ENCODE results near the gene C11orf21.

C11orf21 gene

DNA sequence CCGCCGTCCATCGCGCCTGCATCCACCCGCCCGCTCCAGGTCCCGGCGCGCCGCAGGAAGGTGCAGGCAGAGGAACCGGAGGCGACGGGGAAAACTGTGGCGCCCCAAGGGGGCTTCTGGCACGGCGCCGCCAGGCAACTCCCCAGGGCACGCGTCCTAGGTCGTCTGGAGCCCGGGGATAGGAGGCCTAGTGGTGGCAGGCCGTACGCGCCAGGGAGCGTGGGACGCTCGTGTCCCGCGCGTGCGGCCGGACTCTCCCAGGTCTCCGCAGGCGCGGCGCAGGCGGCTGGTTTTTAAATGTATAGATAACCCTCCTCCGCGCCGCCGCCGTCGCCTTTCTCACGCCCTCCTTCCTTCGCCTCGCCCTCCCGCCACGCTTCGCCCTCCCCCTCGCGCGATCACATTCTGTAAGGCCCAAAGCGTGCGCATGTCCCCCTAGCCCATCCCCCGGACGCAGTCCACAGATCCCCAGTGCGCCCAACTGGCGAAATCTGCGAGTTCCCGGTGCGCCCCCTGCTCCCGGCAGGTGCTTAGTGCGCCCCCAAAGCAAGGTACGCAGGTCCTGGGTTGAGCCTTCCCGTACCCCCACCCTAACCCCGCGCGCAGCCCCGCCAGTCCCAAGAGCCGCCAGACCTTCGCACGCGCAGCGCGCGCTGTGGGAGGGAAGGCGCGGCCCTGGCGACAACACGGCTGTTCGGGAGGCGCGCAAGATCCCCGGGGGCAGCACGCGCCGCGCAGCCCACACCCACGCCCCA lies 31.2 kb downstream of the C11orf21 start, which contains the start of gene ASCL2:
TSS of gene ASCL2 (minus strand) at position 267 of the 755 bp plus-strand sequence. CDS start at position 11, 256 bp downstream.
- no peak for DNase-seq

DNA sequence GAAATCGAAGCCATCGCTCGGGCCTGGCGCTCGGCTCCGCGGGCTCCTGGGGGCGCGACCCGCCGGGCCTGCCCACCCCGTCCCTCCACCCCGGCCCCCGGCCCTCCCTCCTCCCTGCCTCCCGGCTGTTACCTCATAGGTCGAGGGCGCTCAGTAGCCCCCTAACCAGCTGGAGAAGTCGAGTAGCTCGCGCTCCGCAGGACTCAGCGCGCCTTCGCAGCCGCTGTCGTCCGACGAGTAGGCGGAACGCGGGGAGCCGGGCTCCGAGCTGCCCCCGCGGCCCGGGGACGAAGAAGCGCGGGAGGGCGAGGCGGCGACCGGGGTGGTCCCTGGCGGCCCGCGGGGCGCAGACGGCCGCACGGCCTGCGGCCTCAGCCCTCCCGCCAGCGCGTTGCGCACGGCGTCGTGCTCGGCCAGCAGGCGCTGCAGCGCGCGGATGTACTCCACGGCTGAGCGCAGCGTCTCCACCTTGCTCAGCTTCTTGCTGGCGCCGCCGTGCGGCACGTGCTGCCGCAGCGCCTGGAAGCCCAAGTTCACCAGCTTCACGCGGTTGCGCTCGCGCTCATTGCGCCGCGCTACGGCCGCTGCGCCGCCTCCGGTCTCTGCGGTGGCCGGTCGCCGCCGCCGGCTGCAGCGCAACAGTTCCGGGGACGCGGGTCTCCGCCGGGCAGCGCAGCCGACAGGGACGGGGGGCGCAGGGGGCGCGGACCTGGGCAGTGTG lies 32.0 kb downstream of the C11orf21 start:
- peak in 1 of 2 experiments; percentile 48 for DNase-seq

DNA sequence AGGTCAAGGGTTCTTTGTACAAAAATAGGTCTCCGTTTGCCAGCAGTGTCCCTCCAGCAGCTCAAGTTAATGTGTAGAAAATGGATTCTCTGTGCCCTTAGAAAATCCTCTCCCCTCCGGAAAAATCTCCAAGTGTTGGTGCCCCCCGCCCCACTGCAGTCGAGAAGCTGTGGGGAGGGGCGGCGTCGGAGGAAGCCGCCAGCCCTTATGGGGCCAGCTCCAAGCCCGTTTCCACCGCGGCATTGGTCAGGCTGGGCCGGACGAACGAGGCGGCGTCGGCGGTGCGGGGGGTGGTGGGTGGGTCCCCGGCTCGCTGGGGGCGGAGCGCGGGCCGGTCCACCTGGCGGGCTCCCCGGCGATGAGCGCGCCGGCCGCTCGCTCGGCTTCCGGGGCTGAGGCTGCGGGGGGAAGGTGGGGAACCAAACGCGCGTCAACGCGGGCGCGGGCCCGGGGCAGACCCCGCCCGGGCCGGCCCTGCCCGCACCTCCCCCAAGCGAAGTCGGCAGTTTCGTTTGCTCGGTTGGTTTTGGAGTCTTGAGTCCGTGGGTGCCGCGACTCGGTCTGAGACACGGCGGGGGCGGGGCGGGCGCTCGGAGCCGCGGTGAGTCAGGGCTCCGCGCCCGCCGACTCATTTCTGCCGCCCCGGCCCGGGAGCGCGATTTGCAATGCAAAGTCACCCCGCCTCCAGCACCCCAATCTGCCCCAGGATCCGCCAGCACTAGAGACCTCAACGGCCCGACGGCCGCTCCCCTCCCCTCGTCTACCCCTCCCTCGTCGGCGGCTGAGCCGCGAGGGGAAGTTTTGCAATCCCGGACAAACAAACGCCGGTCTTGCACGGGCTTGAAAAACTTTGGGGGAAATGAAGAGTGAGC lies 32.8 kb downstream of the C11orf21 start:
- peak in 1 of 2 experiments; percentile 26 for DNase-seq

DNA sequence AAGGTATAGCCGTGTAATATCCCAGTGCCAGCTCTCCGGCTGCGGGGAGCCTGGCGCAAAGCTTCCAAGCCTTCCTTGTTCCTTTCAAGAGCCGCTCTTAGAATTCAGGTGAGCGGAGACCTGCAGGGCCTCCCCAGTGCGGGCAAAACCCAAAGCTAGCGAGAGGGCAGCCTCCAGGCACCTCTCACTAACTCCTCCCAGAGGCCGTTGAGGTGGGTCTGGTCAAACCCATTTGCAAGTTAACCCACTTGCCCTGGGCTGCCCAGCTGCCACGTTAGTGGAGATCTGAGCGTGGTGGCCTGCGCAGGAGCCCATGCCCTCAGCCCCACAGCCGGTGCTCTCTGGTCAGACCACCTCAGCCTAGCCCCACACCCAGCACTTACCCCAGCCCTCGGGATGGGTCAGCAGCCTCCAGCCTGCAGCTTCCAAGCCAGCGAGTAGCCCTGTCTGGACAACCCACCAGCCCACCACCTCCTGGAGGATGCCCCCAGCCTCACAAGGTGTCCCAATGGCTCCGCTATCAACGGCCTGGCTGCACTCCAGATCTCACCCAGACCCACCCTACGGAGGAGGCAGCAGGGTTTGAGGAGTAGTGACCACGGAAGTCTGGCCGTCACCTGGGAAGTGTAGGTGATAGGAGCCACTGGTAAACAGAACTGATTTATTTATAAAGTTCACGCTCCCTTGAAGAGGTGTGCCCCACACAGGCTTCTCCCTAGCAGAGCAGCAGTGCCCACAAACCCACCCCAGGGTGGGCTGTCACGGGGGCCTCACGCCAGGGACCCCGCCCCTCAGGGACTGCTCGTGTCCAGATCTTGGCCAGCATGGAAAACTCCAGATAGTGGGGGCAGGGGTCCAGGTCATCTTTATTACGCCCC lies 33.6 kb downstream of the C11orf21 start:
- no peak for DNase-seq

DNA sequence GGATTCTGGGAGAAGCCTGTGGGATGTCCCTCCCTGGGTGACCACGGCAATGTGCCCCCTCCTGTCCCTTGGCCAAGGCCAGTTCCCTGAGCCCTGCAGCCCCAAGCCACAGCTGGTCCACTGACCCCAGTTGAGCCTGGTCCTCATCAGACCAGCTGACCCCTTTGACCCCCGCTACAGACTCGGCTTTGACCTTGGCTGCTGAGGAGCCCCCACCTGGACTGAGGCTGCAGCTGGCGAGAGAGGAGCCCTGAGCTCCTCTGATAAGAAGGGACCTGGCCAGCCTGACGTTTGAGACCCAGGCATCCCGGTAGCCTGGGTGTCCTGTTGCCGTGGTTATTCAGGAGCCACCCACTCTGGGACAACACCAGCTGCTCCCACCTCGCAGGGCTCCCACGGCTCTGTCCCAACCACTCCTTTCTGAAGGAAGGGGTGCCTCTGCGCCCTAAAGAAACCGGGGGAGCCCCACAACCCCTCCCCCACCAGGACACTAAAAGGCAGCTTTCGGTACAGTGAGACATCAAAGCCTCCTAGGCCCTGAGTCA lies 34.3 kb downstream of the C11orf21 start:
- DNase-seq: no peak

DNA sequence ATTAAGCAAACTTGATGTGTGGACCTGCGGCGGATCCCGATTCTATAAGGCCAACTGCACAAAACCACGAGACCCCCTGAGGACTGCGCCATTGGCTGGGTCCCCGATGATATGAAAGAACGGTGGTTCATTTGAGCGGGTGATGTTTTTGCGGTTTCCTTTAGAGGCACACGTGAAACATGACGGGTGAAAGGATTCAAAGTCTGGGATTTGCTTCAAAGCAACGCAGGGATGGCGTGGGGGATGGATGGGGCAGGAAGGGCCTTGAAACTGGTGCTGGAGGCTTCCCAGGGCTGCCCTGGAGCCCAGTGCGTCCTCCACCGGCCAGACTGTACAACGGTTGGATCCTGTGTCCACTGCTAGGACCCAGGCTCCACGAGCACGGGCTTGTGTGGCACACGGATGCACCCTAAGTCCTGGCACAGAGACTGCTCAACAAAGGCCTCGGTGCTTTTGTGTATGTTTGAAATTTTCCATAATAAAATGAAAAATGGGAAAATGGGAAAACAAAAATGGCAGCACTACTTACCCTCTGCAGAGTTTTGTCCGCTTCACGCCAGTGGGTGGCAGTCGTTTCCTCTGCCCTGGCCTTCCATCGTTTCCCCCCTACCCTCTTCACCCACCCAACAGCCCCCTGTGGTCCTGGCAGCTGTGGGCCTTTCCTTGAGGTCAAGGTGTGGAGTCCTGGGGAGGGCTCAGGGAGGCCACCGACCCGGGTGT lies 35.0 kb downstream of the C11orf21 start:
- no peak for DNase-seq

DNA sequence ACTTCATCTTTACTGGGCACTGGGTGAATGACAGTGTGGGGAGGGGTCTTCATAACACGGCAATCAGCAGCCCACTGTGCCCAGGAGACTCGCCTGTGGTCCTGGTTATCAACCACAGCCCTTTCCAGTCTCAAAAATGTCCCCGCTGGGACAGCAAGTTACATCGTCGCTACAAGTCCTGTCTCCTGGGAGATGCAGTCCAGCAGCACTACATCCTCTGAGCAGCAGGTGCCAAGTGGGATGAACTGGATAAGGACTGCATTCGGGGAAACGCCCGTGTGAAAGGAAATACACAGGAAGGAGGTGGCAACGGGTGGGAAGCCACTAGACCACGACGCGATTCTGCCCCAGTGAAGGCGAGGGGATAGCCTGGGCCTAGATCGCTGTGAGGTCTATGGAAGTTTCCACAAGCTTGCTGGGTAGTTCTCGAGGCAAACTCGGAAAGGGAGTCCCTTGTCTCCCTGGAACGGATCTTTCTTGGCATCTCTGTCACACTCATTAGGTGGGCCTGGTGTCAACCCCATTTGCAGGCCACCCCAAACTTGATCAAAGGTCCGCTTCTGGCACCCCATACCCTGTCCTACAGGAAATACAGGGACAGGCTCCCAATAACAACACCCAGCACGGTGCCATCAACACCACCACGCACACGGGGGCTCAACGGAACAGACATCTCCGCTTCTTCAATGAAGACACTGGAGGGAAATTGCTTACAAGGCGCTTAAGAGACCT lies 35.7 kb downstream of the C11orf21 start:
- DNase-seq: no peak

DNA sequence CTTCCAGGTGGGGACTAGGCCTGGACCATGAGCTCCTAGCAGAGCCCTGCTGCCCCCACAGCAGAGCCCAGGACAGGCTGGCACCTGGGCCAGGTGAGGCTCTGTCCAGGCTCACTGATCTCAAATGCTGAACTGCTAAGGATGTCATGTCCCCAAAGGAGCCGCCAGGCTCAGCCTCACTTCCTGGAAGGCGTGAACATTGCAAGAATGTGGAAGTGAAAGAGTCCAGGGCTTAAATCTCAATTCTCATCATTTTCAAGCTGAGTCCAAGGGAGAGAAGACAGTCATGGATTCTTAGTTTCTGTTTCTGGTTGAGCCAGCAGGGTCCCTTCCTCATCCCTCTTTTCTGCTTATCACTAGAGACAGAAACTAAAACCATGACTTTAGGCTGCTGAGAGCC lies 36.3 kb downstream of the C11orf21 start:
- no peak for DNase-seq

DNA sequence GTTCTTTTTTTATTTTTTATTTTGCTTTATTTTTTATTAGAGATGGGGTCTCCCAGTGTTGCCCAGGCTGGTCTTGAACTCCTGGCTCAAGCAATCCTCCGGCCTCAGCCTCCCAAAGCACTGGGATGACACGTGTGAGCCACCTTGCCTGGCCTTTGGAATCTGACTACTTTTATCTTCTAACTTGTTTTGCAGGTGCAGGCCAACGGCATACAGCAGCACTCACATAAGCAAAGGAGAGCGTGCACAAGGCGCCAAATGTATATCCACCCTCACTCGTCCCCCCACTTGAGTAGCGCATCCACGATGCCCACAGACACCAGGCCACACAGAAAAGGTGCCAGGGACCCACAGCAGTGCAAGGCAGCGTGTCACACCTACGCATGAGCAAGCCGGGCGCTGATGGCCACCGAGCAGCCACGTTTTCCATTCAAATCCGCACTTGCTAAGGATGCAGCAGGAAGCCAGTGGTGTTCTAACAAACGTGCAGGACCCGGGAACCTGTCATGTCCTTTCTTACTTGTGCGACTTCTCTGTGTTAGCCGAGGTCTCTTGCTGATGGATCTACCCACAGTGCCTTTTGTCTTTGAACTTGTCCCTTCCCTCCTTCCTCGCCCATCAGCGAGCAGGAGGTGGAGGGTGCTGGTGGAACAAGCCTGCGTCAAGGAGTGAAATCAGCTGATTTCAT lies 37.2 kb downstream of the C11orf21 start:
- no peak for DNase-seq

DNA sequence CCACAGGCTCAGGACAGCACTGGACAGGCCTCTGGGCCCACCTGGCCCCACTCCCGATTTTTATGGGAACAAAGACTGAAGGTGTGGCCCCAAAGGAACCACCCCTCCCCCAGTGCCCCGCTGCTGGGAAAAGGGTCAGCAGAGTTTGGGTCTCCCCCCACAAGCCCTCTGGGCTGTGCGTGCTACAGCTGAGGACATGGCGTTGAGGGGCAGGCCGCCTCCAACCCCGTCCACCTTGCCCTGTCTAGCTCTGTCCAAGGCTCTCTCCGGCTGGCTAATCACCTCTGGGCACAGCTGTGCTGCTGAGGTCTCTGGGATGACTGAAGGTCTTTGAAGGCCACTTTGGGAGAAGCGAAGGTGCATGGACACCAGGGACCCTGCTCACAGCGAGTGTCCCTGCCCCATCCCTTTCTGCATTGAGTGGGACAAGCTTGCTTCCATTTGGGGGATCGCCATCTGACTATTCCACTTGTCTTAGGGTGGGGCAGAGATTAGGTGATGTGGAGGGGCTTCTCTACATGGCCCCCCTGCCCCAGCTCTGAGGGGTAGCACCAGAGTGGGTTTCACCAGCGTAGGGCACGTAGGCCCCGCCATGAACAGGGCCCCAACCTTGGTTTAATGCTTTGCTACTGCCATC lies 37.9 kb downstream of the C11orf21 start:
- DNase-seq: no peak

DNA sequence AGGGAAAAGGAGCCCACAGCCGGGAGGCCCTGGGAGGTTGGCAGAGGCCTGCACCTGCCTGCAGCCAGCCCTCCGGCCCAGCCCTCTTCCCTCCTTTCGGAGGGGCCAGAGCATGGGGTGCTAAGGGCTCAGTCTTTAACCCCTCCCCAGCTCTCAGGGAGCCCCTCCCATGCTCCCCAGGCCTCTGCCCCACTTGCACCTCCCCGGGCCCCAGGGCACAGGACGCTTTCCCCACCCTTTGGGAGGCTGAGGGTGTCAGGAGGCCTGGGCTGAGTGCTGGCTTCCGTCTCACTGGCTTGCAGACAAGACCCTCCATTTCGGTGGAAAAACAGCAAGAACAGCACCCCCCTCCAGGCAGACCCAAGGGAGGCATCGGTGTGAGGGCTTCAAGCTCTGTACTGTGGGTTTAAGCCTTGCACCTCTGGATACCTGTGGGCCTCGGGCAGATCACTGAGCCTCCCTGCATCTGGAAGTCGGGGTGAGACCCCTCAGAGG lies 38.6 kb downstream of the C11orf21 start:
- DNase-seq: no peak

DNA sequence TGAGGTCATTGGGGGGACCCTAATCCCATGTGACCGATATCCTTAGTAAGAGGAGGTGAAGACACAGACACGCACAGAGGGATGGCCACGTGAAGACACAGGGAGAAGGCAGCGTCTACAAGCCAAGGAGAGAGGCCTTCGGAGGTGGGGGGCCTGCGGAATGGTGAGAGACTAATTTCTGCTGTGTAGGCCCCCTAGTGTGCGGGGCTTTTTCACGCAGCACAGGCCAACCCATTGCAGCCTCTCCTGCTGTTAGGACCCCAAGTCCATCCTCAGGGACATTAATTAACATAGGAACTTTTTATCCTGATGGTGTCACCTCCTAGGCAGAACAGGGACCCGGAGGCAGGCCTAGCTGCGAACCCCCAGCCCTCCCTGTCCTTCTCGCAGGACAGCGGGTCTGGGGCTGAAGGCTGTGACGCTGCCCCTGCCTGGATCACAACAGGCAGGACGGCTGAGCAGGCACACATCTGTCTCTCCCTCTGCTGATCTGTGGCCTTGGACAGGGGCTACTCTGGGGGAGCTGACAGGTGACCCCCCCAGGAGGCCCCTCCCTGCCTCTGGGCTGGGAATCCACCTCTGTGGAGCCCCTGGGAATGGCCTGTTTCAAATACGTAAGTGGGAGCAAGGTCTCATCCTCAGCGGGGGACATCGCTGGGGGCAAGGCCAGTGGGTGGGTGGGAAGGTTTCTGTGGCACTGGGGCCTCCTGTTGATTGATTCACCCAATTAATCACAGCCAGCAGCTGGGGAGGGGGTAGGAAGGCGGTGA lies 39.2 kb downstream of the C11orf21 start:
- no peak for DNase-seq

DNA sequence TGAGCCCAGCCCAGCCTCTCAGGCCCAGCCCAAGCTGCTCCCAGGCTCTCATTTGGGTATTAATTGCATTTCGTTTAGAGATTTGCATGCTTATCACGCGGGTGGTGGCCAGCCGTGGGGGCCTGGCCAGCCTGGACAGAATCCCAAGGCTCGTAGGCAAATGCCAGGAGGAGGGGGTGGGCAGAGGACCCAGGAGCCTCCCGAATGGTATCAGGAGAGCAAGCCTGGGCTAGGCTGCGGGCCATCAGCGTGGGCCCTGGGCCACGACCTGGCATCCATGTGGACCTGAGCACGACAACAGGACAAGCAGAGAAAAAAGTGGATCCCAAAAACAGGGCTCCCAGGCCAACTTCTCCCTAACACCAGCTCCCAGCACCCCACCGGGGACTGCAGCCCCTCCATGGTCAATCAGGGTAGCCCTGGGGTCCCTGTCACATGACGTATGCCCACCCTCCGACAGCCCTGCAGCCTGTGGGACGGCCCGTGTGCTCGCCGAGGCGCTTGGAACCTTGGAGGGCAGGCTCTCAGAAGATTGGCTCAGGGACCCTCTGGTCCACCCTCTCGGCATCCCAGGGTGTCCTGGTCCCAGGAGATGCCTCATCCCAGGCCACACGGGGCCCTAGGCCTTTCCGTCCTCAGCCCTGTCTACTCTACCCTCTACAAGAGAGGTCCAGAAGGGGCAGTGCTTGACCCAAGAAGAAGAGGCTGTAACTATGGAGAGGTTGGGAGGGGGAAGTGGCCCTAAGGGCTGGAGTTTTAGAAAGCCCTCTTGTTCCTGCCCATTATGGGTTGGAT lies 40.1 kb downstream of the C11orf21 start:
- no peak for DNase-seq

DNA sequence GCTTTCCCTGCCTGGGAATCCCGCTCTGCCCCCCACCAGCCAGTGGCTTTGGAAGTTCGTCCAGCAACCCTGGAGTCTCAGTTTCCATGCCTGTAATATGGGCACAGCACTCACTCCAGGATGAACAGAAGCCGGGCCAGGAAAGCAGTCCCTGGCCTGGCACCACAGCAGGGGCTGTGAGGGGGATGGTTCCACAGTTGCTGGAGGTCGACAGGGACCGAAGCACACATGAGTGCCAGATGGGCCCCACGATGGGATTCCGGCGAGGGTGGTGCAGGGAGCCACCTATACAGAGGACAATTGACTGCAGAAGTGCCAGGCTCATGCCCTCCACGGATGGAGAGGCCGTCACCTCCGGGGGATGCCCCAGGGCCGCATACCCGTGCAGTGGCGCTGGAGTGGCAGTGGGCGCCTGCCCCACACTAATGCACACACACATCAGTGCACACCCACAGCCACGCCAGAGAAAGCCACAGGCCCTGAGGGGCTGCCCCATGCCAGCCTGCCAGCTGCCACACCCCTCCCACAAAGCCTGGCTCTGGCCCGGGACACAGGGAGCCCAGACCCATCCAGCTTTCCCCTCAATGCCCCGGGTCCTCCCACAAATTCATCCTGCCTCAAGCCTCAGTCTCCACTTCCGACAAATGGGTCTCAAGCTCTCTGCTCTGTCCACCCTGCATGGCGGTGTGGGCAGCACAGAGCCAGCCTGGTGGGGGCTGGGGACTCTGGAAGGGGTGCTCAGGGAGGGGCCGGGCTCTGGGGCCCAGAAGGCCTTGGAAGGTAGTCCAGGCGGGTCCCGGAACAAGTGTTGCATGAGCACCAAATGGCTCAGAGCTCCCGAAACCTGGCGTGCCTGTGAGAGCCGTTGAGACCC lies 41.0 kb downstream of the C11orf21 start:
- no peak for DNase-seq

DNA sequence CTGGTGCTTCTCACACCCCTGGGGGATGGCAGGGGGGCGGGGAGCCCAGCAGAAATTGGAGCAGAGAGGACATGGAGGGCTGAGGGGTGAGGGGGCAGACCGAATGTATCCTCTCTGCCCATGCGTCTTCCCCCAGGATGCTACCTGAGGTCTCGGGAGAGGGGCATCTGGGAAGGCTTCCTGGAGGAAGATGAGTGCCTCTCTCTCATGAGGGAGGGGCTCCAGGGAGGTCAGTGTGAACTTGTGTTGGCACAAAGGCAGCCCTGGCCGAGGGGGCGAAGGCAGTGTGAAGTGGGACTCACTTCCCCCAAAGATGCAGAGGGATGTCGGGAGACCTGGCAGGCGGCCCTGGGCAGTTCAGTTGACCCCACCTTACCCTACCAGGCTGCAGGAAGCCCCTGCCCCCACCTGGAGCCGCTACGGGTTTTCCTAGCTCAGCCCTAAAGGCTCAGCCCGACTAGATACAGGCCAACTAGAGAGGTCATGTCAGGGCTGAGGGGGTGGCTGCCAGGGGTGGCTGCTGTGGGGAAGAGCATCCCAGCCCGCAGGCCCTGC lies 41.7 kb downstream of the C11orf21 start:
- no peak for DNase-seq

DNA sequence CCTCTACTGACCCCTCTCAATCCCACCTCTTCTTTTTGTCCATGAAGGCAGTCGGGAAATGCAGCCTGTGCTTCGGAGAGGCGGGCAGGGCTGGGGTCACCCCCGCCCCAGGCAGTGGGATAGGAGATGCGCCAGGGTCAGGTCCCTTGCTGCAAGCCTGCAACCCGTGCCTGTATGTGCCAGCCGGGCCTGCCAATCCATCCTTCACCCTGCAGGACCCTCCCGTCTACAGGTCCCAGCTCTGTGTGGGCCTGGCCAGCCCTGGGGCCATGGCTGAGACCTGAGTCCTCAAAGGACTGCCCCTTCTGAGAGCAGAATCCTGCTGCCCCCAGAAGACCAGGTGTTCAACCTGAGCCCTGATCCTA lies 42.3 kb downstream of the C11orf21 start:
- DNase-seq: no peak
